Tongue (tissue), 2 donors: ENCODE data around the gene TEX10. TPM values are rescaled to one million over a fixed set of nuclear protein-coding genes. Genes with fewer than 3 reads are reported as not detected.
"Not testable (repeated sequence)": the region's sequence is repeated elsewhere in the genome, so short reads cannot be mapped to it uniquely, and the experiment has no call there.

Experiments used
- DNase-seq: peaks from one replicate; pipeline ENCODE4 v3.0.0-alpha.2; 2015
- total RNA-seq: library from RNA; depleted of rRNA; stranded (reverse); fragments of >200 nt; gene quantifications from one replicate; pipeline ENCODE4 v1.2.3, GENCODE V29; 2014

TEX10 gene
- 30.1 TPM for total RNA-seq

DNA sequence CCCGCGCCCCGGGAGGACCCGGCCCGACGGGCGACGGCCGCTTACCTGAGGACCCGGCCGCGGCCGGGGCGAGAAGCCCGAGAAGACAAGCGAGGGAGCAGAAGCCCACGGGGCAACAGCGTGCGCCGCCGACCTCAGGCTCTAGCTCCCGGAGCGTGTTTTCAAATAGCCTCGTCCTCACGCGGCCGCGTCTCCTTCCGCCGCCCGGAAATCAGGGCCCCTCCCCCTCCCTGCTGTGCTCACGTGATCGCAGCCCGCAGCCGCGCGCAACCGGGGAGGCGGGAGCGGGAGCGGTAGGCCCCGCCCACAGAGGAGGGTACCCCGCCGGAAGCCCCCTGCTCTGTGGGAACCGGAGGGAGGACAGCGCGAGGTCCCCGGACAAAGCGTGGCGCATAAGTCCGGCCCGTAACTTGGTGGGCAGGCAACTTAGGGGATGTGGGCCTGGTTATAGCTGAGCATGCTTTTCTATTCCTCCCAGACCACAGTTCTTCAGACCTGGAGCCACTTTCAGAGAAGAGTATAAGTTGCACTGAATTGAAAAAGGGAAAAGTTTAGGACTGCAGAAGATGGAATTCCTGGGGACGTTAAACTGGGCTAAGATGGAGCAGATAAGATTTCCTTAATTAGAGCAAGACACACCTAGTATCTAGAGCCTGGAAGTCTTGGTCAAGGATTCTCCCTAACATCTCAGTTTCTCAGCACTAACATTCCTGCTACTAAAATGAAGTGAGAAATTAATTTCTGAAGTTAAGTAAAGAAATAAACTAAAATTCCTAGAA, at the start of gene TEX10:
Gene TEX10 (minus strand): TSS at position 216 of the 779 bp plus-strand sequence. CDS start 3,579 bp downstream, outside the sequence.
- DNase-seq, result peak; percentile 97

GRCh38 chr9:100401042-100401441, 48.3 kb upstream of the TEX10 start:
- no peak for DNase-seq

- DNase-seq, result no peak
These were observed 45.0 kb upstream of the TEX10 start for GRCh38 chr9:100397529-100398266.

DNA sequence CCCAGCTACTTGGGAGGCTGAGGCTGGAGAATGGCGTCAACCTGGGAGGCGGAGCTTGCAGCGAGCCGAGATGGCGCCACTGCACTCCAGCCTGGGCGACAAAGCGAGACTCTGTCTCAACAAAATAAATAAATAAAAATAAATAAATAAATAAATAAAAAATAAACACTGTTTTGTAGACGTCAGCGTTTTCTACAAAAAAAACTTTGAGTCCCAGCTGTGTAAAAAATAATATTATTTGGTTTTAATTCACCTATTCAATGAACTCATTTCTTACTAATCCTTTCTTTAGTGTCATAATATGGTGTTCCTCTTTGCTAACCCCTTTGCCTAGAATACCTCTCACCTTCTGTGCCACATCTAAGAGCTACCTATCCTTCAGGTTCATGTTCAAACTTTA, 44.0 kb upstream of the TEX10 start:
- DNase-seq, result no peak

DNA sequence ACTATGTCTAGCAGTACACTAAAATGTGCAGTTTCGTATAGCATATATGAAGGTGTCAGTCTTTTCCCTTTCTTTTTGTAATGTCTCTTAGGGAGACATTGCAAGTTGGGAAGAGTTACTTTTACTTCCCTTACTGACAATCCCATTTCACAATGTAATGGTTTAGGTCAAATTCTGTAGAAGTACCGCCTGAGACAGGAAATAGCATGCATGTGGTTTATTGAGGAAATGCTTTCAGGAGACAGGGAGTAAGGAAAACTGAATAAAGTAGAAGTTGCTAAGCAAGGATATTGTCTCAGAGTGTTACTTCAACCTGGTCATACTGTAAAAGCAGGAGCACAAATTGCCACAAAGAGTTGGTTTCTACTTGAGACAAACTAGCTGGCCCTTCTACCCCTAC, 42.1 kb upstream of the TEX10 start:
- DNase-seq, result no peak

GRCh38 chr9:100394032-100394695, 41.4 kb upstream of the TEX10 start:
- DNase-seq, result no peak

GRCh38 chr9:100392989-100393388, 40.2 kb upstream of the TEX10 start:
- not testable (repeated sequence) for DNase-seq

DNA sequence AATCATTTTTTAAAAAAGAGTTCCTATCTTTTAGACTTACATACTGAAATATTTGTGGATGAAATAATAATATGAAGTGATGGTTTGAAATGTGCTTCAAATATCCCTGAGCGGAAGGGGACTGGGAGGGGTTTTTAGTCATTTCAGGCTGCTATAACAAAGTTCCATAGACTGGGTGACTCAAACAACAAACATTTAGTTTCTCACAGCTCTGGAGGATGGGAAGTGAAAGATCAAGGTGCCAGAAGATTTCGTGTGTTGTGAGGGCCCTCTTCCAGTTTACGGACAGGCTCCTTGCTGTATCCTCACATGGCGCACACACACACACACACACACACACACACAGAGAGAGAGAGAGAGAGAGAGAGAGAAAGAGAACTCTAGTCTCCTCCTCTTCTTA, 27.1 kb upstream of the TEX10 start:
- DNase-seq, result no peak

- DNase-seq, result no peak
These were observed 24.3 kb upstream of the TEX10 start for GRCh38 chr9:100377015-100377414.

- DNase-seq, result no peak
These were observed 22.9 kb upstream of the TEX10 start for GRCh38 chr9:100375658-100376057.

- DNase-seq, result no peak
These were observed 19.9 kb upstream of the TEX10 start for GRCh38 chr9:100372648-100373047.

- DNase-seq, result no peak
These were observed 17.5 kb upstream of the TEX10 start for GRCh38 chr9:100370064-100370723.

DNA sequence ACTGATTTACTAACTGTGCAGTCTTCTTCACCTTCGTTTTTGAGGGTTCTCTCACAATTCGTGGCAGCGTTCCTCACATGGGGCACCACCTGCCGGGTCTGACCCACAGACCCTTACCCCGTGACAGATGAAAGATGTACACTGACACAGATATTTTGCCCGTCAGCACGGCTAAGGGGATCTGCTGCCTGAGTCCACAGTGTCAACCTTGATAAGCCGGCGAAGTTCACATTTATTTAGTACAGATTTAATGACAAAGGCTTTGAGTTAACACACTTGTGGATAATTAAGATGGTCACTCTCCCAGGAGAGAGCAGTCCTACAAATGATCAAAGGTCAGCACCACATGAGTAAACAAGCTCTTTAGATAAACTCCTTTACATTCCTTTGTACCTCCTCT, 15.9 kb upstream of the TEX10 start:
- no peak for DNase-seq

- DNase-seq, result no peak
These were observed 13.4 kb upstream of the TEX10 start for GRCh38 chr9:100366121-100366520.

GRCh38 chr9:100364013-100364412, 11.3 kb upstream of the TEX10 start:
- no peak for DNase-seq

GRCh38 chr9:100359057-100359456, 6.3 kb upstream of the TEX10 start:
- DNase-seq, result no peak

DNA sequence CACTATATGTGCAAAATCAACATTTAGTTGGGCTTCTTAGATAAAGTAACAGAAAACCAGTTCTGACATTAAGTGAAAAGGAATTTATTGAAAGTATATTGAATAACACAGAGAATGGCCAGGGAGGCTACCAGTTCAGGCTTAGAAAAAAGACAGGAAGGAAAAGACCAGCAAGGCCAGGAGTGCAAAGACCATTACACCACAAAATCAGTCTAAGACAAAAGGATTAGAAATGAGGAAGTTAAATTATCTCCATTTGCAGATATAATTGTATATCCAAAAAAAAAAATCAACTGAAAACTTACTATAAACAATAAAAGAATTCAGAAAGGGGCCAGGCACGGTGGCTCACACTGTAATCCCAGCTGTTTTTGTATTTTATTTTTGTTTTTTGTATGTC, 4.8 kb upstream of the TEX10 start:
- DNase-seq, result no peak

GRCh38 chr9:100355561-100355960, 2.8 kb upstream of the TEX10 start:
- DNase-seq, result no peak

GRCh38 chr9:100354121-100354800, 1.5 kb upstream of the TEX10 start:
- no peak for DNase-seq

GRCh38 chr9:100352201-100352726, 478 bp downstream of the TEX10 start:
- no peak for DNase-seq

DNA sequence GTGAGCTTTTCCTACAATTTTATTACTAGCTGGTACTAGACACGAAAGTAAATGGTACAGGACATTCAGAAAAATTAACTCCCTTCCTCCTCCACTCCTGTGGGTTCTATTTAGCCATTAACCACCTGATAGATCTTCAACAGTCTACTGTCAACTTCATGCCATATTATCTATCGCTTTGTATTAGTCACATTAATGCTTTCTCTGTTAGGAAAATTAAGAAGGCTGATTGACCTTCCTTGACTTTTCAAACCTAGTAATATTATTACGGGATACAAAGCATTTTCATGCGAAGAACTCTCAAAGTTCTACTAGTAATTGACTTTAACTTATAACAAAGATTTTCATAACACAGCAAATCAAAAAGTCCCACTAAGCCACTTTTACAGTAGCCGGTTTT, 1.2 kb downstream of the TEX10 start:
- DNase-seq, result no peak

DNA sequence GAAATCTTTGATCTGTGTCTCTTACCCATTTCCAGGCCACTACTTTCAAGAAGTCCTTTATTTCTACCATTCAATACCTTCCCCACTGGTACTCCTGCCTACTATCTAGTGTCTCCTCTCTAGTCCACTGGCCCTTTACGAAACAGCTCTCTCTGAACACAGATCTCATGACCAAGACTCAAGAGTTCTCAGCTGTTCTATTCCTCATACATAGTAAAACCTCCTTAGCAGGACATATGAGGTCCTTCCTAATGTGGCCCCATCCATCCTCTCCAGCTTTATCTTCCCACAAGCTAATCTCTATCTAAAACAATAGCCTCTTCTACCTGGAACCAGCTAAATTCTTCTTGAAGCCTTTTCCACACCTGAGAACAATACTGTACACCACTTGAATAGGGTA, 2.6 kb downstream of the TEX10 start:
- DNase-seq, result no peak
